ENCODE results near the gene IDUA. TPM values are rescaled to one million over a fixed set of nuclear protein-coding genes. Genes with fewer than 3 reads are reported as not detected.

IDUA gene
- total and polyA plus RNA-seq, 4 donors, result 3.0 to 4.5 (median 3.8) TPM

DNA sequence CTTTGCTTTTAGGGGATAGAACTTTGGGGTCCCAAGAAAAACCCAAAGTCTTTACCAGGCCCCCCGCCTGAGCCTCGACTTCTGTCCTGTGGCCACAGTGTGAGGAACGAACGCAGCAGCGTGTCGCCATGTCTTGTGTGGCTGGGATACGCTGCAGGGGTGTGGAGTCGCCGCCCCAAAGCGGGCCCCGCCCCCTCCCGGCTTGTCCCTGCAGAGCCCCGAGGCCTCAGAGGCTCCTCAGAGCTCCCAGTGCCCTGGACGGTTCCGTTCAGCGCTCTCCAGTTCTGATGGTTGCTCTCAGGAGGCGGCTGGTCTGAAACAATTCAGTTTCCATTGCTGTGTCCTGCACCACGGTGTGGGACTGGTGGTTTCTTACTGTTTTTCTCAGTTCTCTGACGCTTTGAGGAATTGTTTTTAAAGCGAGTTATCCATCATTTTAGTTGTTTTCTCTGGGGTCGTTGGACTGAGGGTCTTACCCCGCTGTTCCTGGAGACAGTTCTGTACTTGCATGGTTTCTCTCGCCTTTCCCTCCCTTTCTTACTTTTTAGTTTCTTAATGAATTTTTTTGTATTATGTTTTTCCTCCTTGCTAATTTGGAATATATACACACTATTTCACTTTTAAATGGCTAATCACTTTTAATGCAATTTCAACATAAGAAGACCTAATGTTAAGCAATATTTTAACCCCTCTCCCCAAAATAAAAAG, 1.6 kb upstream of the IDUA start:
- 28% methylated on average over 23 of the region's 23 CpGs for WGBS
- Histone ChIP-seq H3K27ac (ENCODE audit: low read depth in 1 of 2, low read length in 2 of 2) (peak overlapping the region; percentile 22 to 34), H3K9ac (ENCODE audit: low read depth in 1 of 2, low read length in 2 of 2) (no peak overlapping the region), H3K9me3 (ENCODE audit: control insufficient read depth in 4 of 4, low read length in 3 of 4) (no peaks in the 10 kb centered on the region), H3K27me3 (ENCODE audit: control insufficient read depth in 4 of 4, insufficient read depth in 4 of 4, low read length in 3 of 4) (no peaks in the 10 kb centered on the region), H3K4me1 (ENCODE audit: control insufficient read depth in 4 of 4, insufficient read depth in 4 of 4, low read length in 3 of 4) (peaks cover 11 to 44% (median 32%) of the 10 kb centered on the region in 4 donors), H3K36me3 (ENCODE audit: control insufficient read depth in 4 of 4, insufficient read depth in 3 of 4, low read depth in 1 of 4, low read length in 3 of 4) (peaks cover 0 to 5% (median 2%) of the 10 kb centered on the region in 4 donors), H3K4me3 (ENCODE audit: low read depth in 1 of 3, low read length in 3 of 3) (peak overlapping the region in 1 of 3 donors; percentile 2)
- TF ChIP-seq RXRA (IDR thresholded peaks at IDR 0.05) (no peak), GABPA (IDR thresholded peaks at IDR 0.05 in 1 of 2, conservative IDR thresholded peaks at IDR 0.05 in 1 of 2) (no peak), ZBTB33 (IDR thresholded peaks at IDR 0.05) (no peak), EGR1 (IDR thresholded peaks at IDR 0.05; ENCODE audit: low read depth in 2 of 2) (no peak), CTCF (IDR thresholded peaks at IDR 0.05; ENCODE audit: low read depth, low read length, missing input control) (no peak), FOXA2 (IDR thresholded peaks at IDR 0.05) (no peak), HNF4G (IDR thresholded peaks at IDR 0.05) (no peak), YY1 (IDR thresholded peaks at IDR 0.05) (peak; percentile 73), NR2F2 (IDR thresholded peaks at IDR 0.05) (no peak), TAF1 (conservative IDR thresholded peaks at IDR 0.05) (peak; percentile 56), HNF4A (conservative IDR thresholded peaks at IDR 0.05) (peak in 1 of 2 donors; percentile 12), RAD21 (IDR thresholded peaks at IDR 0.05) (peak; percentile 34 to 41), FOXA1 (IDR thresholded peaks at IDR 0.05) (no peak), JUND (IDR thresholded peaks at IDR 0.05) (no peak), SP1 (IDR thresholded peaks at IDR 0.05) (no peak)
- TF ChIP-seq, protein P1, sequence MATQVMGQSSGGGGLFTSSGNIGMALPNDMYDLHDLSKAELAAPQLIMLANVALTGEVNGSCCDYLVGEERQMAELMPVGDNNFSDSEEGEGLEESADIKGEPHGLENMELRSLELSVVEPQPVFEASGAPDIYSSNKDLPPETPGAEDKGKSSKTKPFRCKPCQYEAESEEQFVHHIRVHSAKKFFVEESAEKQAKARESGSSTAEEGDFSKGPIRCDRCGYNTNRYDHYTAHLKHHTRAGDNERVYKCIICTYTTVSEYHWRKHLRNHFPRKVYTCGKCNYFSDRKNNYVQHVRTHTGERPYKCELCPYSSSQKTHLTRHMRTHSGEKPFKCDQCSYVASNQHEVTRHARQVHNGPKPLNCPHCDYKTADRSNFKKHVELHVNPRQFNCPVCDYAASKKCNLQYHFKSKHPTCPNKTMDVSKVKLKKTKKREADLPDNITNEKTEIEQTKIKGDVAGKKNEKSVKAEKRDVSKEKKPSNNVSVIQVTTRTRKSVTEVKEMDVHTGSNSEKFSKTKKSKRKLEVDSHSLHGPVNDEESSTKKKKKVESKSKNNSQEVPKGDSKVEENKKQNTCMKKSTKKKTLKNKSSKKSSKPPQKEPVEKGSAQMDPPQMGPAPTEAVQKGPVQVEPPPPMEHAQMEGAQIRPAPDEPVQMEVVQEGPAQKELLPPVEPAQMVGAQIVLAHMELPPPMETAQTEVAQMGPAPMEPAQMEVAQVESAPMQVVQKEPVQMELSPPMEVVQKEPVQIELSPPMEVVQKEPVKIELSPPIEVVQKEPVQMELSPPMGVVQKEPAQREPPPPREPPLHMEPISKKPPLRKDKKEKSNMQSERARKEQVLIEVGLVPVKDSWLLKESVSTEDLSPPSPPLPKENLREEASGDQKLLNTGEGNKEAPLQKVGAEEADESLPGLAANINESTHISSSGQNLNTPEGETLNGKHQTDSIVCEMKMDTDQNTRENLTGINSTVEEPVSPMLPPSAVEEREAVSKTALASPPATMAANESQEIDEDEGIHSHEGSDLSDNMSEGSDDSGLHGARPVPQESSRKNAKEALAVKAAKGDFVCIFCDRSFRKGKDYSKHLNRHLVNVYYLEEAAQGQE (IDR thresholded peaks at IDR 0.05), result no peak
- TF ChIP-seq, protein P2, sequence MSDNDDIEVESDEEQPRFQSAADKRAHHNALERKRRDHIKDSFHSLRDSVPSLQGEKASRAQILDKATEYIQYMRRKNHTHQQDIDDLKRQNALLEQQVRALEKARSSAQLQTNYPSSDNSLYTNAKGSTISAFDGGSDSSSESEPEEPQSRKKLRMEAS (IDR thresholded peaks at IDR 0.05), result no peak
- TF ChIP-seq, protein P3, sequence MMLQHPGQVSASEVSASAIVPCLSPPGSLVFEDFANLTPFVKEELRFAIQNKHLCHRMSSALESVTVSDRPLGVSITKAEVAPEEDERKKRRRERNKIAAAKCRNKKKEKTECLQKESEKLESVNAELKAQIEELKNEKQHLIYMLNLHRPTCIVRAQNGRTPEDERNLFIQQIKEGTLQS (IDR thresholded peaks at IDR 0.05), result no peak
- DNase-seq (ENCODE audit: low spot score), result peak; percentile 80

Data from liver (tissue), 9 donors.